GM12892 (cell line): ENCODE data around the gene KRT74.

Source experiments
- DNase-seq: peaks from one replicate; pipeline ENCODE4 v3.0.0; 2011; ENCODE audit not compliant: insufficient read length
- FAIRE-seq: peaks from 2 replicates; lab custom pipeline; 2011; peaks lifted over from hg19 to GRCh38; lab: Jason Lieb, UNC
- POLR2A ChIP-seq: IDR thresholded peaks from 2 replicates; pipeline ENCODE4 v1.6.1; 2011; ENCODE audit warnings: low read depth, low read length, control low read depth
- POLR2AphosphoS5 ChIP-seq: IDR thresholded peaks from 2 replicates; pipeline ENCODE4 v1.6.1; 2011; ENCODE audit warnings: low read depth, low read length, control low read depth
- TAF1 ChIP-seq: IDR thresholded peaks from 2 replicates; pipeline ENCODE4 v1.6.1; 2011; ENCODE audit warnings: low read depth, mild to moderate bottlenecking, control low read depth, low read length, borderline replicate concordance

Gene KRT74

GRCh38 chr12:52580496-52580895, 6.9 kb upstream of the KRT74 start:
- FAIRE-seq = no peak
- TF ChIP-seq POLR2AphosphoS5 = no peak
- no peak for TF ChIP-seq TAF1
- no peak for TF ChIP-seq POLR2A
- DNase-seq = no peak

- no peak for TF ChIP-seq POLR2A
- no peak for TF ChIP-seq TAF1
- no peak for TF ChIP-seq POLR2AphosphoS5
- no peak for DNase-seq
- FAIRE-seq = no peak
Observed at GRCh38 chr12:52579468-52580465, 6.1 kb upstream of the KRT74 start.

- TF ChIP-seq POLR2AphosphoS5 = no peak
- no peak for TF ChIP-seq TAF1
- TF ChIP-seq POLR2A = no peak
- no peak for FAIRE-seq
- no peak for DNase-seq
Observed at GRCh38 chr12:52578469-52578868, 4.8 kb upstream of the KRT74 start.

GRCh38 chr12:52577316-52577715, 3.7 kb upstream of the KRT74 start:
- TF ChIP-seq POLR2A (no peak), POLR2AphosphoS5 (no peak), TAF1 (no peak)
- FAIRE-seq (no peak), DNase-seq (no peak)

- DNase-seq (no peak), FAIRE-seq (no peak)
- TF ChIP-seq POLR2AphosphoS5 (no peak), POLR2A (no peak), TAF1 (no peak)
Observed at GRCh38 chr12:52575948-52576347, 2.3 kb upstream of the KRT74 start.

GRCh38 chr12:52575256-52575655, 1.6 kb upstream of the KRT74 start:
- no peak for TF ChIP-seq TAF1
- no peak for TF ChIP-seq POLR2AphosphoS5
- no peak for TF ChIP-seq POLR2A

GRCh38 chr12:52573306-52573705, 337 bp downstream of the KRT74 start:
- DNase-seq = no peak
- TF ChIP-seq TAF1 = no peak
- TF ChIP-seq POLR2A = no peak
- no peak for TF ChIP-seq POLR2AphosphoS5
- no peak for FAIRE-seq

More at GRCh38 chr12:52575256-52575655, 1.6 kb upstream of the KRT74 start:
- FAIRE-seq = no peak
- DNase-seq = no peak

- no peak for TF ChIP-seq POLR2AphosphoS5
- no peak for TF ChIP-seq TAF1
- TF ChIP-seq POLR2A = no peak
- DNase-seq (no peak), FAIRE-seq (no peak)
Observed at GRCh38 chr12:52570511-52570910, 3.1 kb downstream of the KRT74 start.

GRCh38 chr12:52568111-52568510, 5.5 kb downstream of the KRT74 start:
- FAIRE-seq (no peak), DNase-seq (no peak)
- no peak for TF ChIP-seq TAF1
- TF ChIP-seq POLR2AphosphoS5 = no peak
- no peak for TF ChIP-seq POLR2A

- no peak for FAIRE-seq
- TF ChIP-seq TAF1 (no peak), POLR2A (no peak), POLR2AphosphoS5 (no peak)
- no peak for DNase-seq
Observed at GRCh38 chr12:52566847-52567291, 6.8 kb downstream of the KRT74 start.

- TF ChIP-seq POLR2A = no peak
- TF ChIP-seq POLR2AphosphoS5 = no peak
- TF ChIP-seq TAF1 = no peak
- FAIRE-seq (no peak), DNase-seq (no peak)
Observed at GRCh38 chr12:52564582-52564981, 9.1 kb downstream of the KRT74 start.

GRCh38 chr12:52561880-52562449, 11.7 kb downstream of the KRT74 start:
- no peak for DNase-seq
- no peak for FAIRE-seq
- no peak for TF ChIP-seq TAF1
- TF ChIP-seq POLR2A = no peak
- TF ChIP-seq POLR2AphosphoS5 = no peak

GRCh38 chr12:52559979-52560378, 13.7 kb downstream of the KRT74 start:
- DNase-seq = no peak
- no peak for TF ChIP-seq POLR2AphosphoS5
- no peak for TF ChIP-seq POLR2A
- TF ChIP-seq TAF1 = no peak
- FAIRE-seq = no peak
